GM18507 (cell line): ENCODE measurements around the gene ADAMTS15.

Experiments
- DNase-seq: peaks from one replicate; pipeline ENCODE4 v3.0.0; 2011; ENCODE audit warnings: low read depth; ENCODE audit not compliant: insufficient read length; ENCODE audit errors: extremely low spot score
- FAIRE-seq: peaks from 2 replicates; lab custom pipeline; 2011; peaks lifted over from hg19 to GRCh38; lab: Jason Lieb, UNC

The ADAMTS15 gene

GRCh38 chr11:130474637-130475400 lies 26.4 kb downstream of the ADAMTS15 start:
- DNase-seq (no peak), FAIRE-seq (no peak)

GRCh38 chr11:130475426-130476053 lies 27.1 kb downstream of the ADAMTS15 start:
- DNase-seq = no peak
- FAIRE-seq = no peak

GRCh38 chr11:130476200-130476921 lies 27.9 kb downstream of the ADAMTS15 start:
- no peak for FAIRE-seq
- DNase-seq = no peak

GRCh38 chr11:130476922-130477491 lies 28.6 kb downstream of the ADAMTS15 start:
- FAIRE-seq (no peak), DNase-seq (no peak)

GRCh38 chr11:130477586-130478203 lies 29.2 kb downstream of the ADAMTS15 start:
- FAIRE-seq (no peak), DNase-seq (no peak)

GRCh38 chr11:130478204-130478701 lies 29.8 kb downstream of the ADAMTS15 start:
- no peak for FAIRE-seq
- DNase-seq = no peak

- FAIRE-seq (no peak), DNase-seq (no peak)
Observed at GRCh38 chr11:130478881-130479280, 30.4 kb downstream of the ADAMTS15 start.

GRCh38 chr11:130480186-130480585 lies 31.7 kb downstream of the ADAMTS15 start:
- FAIRE-seq = no peak

GRCh38 chr11:130480711-130481140 lies 32.3 kb downstream of the ADAMTS15 start:
- no peak for DNase-seq
- no peak for FAIRE-seq

More at GRCh38 chr11:130480186-130480585, 31.7 kb downstream of the ADAMTS15 start:
- no peak for DNase-seq

GRCh38 chr11:130483124-130483523 lies 34.7 kb downstream of the ADAMTS15 start:
- FAIRE-seq (no peak), DNase-seq (no peak)

GRCh38 chr11:130485983-130486382 lies 37.5 kb downstream of the ADAMTS15 start:
- DNase-seq (no peak), FAIRE-seq (no peak)

- DNase-seq (no peak), FAIRE-seq (no peak)
Observed at GRCh38 chr11:130486391-130486836, 38.0 kb downstream of the ADAMTS15 start.

GRCh38 chr11:130486987-130487923 lies 38.8 kb downstream of the ADAMTS15 start:
- FAIRE-seq (no peak), DNase-seq (no peak)

GRCh38 chr11:130487924-130488815 lies 39.7 kb downstream of the ADAMTS15 start:
- FAIRE-seq (no peak), DNase-seq (no peak)

GRCh38 chr11:130488848-130489584 lies 40.6 kb downstream of the ADAMTS15 start:
- FAIRE-seq (no peak), DNase-seq (no peak)

- DNase-seq = no peak
- no peak for FAIRE-seq
Observed at GRCh38 chr11:130489716-130490115, 41.3 kb downstream of the ADAMTS15 start.
